DOHH2 (cell line): ENCODE data around the gene EHMT1.

ENCODE experiments used
- EZH2phosphoT487 ChIP-seq: fragments of 200-600 bp; sonication (generic); IDR thresholded peaks from 2 replicates; pipeline ENCODE4 v1.6.1; 2017; ENCODE audit warnings: borderline replicate concordance, mild to moderate bottlenecking, antibody characterized with exemption, low read length, moderate library complexity, mixed read lengths
- TF ChIP-seq, protein P1 (sequence below): fragments of 200-600 bp; sonication (generic); IDR thresholded peaks from one replicate; pipeline ENCODE4 v1.5.1; 2014; ENCODE audit warnings: antibody characterized with exemption, mild to moderate bottlenecking, low read depth, low read length; ENCODE audit not compliant: poor library complexity, severe bottlenecking

- TF ChIP-seq, protein P1, sequence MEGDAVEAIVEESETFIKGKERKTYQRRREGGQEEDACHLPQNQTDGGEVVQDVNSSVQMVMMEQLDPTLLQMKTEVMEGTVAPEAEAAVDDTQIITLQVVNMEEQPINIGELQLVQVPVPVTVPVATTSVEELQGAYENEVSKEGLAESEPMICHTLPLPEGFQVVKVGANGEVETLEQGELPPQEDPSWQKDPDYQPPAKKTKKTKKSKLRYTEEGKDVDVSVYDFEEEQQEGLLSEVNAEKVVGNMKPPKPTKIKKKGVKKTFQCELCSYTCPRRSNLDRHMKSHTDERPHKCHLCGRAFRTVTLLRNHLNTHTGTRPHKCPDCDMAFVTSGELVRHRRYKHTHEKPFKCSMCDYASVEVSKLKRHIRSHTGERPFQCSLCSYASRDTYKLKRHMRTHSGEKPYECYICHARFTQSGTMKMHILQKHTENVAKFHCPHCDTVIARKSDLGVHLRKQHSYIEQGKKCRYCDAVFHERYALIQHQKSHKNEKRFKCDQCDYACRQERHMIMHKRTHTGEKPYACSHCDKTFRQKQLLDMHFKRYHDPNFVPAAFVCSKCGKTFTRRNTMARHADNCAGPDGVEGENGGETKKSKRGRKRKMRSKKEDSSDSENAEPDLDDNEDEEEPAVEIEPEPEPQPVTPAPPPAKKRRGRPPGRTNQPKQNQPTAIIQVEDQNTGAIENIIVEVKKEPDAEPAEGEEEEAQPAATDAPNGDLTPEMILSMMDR: no peak
- no peak for TF ChIP-seq EZH2phosphoT487
These were observed 197.9 kb downstream of the EHMT1 start for GRCh38 chr9:137816531-137817235.
